Measurements from ENCODE around the gene ATP1B3. TPM values are rescaled to one million over a fixed set of nuclear protein-coding genes. Genes with fewer than 3 reads are reported as not detected.

The ATP1B3 gene
- polyA plus RNA-seq, 1 donor from 2014 or later, result 131 TPM

GRCh38 chr3:141928631-141929270, 52.3 kb downstream of the ATP1B3 start:
- Histone ChIP-seq H3K27ac (ENCODE audit: low read length) (no peak overlapping the region), H3K79me2 (replicated peaks; ENCODE audit: insufficient read depth, low read length) (no peaks in the 10 kb centered on the region), H3K36me3 (ENCODE audit: insufficient read depth, low read length) (no peaks in the 10 kb centered on the region), H3K9me2 (ENCODE audit: insufficient read depth, low read length) (no peaks in the 10 kb centered on the region), H3K4me2 (ENCODE audit: low read length) (no peak overlapping the region), H3K9ac (ENCODE audit: low read length) (no peak overlapping the region), H4K20me1 (ENCODE audit: insufficient read depth) (no peaks in the 10 kb centered on the region), H3K27me3 (ENCODE audit: insufficient read depth, low read depth, low read length) (no peaks in the 10 kb centered on the region), H3K4me3 (ENCODE audit: low read length) (no peak overlapping the region), H3K9me3 (ENCODE audit: low read length) (no peaks in the 10 kb centered on the region), H2AFZ (ENCODE audit: low read depth, low read length) (no peak overlapping the region), H3F3A (ENCODE audit: insufficient read depth, low read length, poor library complexity, severe bottlenecking) (no peaks in the 10 kb centered on the region)
- TF ChIP-seq EZH2 (IDR thresholded peaks at IDR 0.05; ENCODE audit: borderline replicate concordance, insufficient read depth, low read length, poor library complexity, severe bottlenecking), result no peak
- no peak for TF ChIP-seq TAF1 (IDR thresholded peaks at IDR 0.05; ENCODE audit: low read depth)
- TF ChIP-seq MXI1 (conservative IDR thresholded peaks at IDR 0.05; ENCODE audit: poor library complexity, severe bottlenecking), result no peak
- TF ChIP-seq EP300 (conservative IDR thresholded peaks at IDR 0.05; ENCODE audit: poor library complexity, severe bottlenecking), result no peak
- TF ChIP-seq RAD21 (conservative IDR thresholded peaks at IDR 0.05), result no peak
- TF ChIP-seq, protein P1, sequence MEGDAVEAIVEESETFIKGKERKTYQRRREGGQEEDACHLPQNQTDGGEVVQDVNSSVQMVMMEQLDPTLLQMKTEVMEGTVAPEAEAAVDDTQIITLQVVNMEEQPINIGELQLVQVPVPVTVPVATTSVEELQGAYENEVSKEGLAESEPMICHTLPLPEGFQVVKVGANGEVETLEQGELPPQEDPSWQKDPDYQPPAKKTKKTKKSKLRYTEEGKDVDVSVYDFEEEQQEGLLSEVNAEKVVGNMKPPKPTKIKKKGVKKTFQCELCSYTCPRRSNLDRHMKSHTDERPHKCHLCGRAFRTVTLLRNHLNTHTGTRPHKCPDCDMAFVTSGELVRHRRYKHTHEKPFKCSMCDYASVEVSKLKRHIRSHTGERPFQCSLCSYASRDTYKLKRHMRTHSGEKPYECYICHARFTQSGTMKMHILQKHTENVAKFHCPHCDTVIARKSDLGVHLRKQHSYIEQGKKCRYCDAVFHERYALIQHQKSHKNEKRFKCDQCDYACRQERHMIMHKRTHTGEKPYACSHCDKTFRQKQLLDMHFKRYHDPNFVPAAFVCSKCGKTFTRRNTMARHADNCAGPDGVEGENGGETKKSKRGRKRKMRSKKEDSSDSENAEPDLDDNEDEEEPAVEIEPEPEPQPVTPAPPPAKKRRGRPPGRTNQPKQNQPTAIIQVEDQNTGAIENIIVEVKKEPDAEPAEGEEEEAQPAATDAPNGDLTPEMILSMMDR (IDR thresholded peaks at IDR 0.05; ENCODE audit: poor library complexity, severe bottlenecking), result no peak
- no peak for TF ChIP-seq REST (IDR thresholded peaks at IDR 0.05; ENCODE audit: borderline replicate concordance)
- no peak for TF ChIP-seq SMC3 (conservative IDR thresholded peaks at IDR 0.05; ENCODE audit: poor library complexity)
- no peak for TF ChIP-seq POLR2AphosphoS5 (IDR thresholded peaks at IDR 0.05)

DNA sequence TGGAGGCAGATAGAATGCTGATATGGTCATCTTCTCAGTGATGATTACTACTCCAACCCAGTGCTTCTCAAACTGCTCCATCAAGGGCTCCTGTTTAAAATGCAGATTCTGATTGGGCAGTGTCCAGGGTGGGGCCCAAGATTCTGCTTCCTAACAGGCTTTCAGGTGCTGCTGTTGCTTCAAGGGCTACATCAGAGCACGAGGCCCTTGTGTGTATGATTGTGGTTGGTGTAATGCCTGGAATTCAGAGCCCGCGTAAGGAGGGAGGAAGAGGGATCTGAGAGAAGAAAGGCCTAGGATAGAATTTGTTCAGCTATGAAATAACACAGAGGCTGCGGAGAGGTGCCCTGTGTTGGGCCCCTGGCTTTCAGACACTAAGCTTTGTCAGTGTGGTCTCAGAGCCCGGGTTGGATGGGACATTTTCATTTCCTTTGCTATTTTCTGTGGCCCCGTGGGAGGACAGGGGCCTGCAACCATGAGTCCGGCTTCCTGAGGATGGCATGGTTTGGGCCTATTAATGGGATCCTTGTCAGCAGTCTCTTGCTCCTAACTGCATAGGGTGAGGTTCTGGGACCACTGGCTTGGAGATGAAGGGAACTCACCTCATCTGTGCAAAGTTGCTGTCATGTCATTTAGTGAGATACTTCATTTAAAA, 53.0 kb downstream of the ATP1B3 start:
- Histone ChIP-seq H3K4me2 (ENCODE audit: low read length) (no peak overlapping the region), H3K9ac (ENCODE audit: low read length) (no peak overlapping the region), H3F3A (ENCODE audit: insufficient read depth, low read length, poor library complexity, severe bottlenecking) (no peaks in the 10 kb centered on the region), H3K27me3 (ENCODE audit: insufficient read depth, low read depth, low read length) (no peaks in the 10 kb centered on the region), H2AFZ (ENCODE audit: low read depth, low read length) (no peak overlapping the region), H3K9me2 (ENCODE audit: insufficient read depth, low read length) (no peaks in the 10 kb centered on the region), H4K20me1 (ENCODE audit: insufficient read depth) (no peaks in the 10 kb centered on the region), H3K4me3 (ENCODE audit: low read length) (no peak overlapping the region), H3K9me3 (ENCODE audit: low read length) (no peaks in the 10 kb centered on the region), H3K36me3 (ENCODE audit: insufficient read depth, low read length) (no peaks in the 10 kb centered on the region), H3K79me2 (replicated peaks; ENCODE audit: insufficient read depth, low read length) (no peaks in the 10 kb centered on the region), H3K27ac (ENCODE audit: low read length) (no peak overlapping the region)
- TF ChIP-seq TAF1 (IDR thresholded peaks at IDR 0.05; ENCODE audit: low read depth), result no peak
- TF ChIP-seq, protein P1 (IDR thresholded peaks at IDR 0.05; ENCODE audit: poor library complexity, severe bottlenecking), result no peak
- no peak for TF ChIP-seq EZH2 (IDR thresholded peaks at IDR 0.05; ENCODE audit: borderline replicate concordance, insufficient read depth, low read length, poor library complexity, severe bottlenecking)
- TF ChIP-seq RAD21 (conservative IDR thresholded peaks at IDR 0.05), result no peak
- no peak for TF ChIP-seq SMC3 (conservative IDR thresholded peaks at IDR 0.05; ENCODE audit: poor library complexity)
- TF ChIP-seq MXI1 (conservative IDR thresholded peaks at IDR 0.05; ENCODE audit: poor library complexity, severe bottlenecking), result no peak
- no peak for TF ChIP-seq POLR2AphosphoS5 (IDR thresholded peaks at IDR 0.05)

Data from neural cell (in vitro differentiated cells).